Stimulated activated CD8-positive, alpha-beta memory T cell treated with anti-CD3 and anti-CD28 coated beads, Interleukin-12 subunit alpha, Interleukin-12 subunit beta, amount 100 ng/mL, for 24 hours (primary cell): ENCODE results near the gene RIPPLY2.
A peak's percentile ranks its signal among the peaks of the same experiment; 100 is the strongest.
"Not testable (repeated sequence)": the region's sequence is repeated elsewhere in the genome, so short reads cannot be mapped to it uniquely, and the experiment has no call there.

ENCODE experiments used
- DNase-seq: peaks from one replicate; pipeline ENCODE4 v3.0.0-alpha.2; 2020; ENCODE audit errors: extremely low read depth

RIPPLY2 gene, protein sequence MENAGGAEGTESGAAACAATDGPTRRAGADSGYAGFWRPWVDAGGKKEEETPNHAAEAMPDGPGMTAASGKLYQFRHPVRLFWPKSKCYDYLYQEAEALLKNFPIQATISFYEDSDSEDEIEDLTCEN

DNA sequence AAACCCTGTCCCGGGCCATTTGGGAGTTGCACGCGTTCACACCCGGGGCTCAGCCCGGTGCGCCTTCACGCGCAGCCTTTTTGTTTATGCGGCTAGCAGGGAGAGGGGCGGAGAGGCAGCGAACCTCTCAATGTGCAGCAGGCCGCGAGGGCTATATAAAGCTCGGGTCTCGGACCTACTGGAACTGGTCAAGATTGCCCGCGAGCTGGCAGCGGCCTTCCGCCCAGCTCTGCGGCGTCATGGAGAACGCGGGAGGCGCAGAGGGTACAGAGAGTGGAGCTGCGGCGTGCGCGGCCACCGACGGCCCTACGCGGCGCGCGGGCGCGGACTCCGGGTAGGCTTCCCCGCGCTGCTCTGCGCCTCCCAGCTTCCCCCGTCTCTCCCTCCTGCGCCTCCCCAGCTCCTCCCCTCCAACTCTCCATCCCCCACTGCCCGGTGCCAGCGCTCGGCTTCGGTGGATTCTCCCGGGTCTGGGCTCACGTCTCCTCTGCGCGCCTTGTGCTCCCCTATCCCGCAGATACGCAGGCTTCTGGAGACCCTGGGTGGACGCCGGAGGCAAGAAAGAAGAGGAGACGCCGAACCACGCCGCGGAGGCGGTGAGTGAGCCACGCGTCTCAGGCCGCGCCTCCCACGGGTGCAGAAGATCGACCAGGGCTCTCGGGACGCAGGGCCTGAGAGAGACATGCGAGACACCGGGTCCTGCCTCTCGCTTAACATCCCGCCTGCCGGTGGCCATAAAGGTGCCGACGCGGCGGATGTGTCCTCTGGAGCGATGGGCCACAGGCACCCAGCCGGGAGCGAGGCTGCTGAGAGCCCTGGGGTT lies at the start of gene RIPPLY2:
RIPPLY2 (plus strand) TSS at position 183 of the 823 bp plus-strand sequence; CDS start at position 240, 57 bp downstream.
- no peak for DNase-seq

DNA sequence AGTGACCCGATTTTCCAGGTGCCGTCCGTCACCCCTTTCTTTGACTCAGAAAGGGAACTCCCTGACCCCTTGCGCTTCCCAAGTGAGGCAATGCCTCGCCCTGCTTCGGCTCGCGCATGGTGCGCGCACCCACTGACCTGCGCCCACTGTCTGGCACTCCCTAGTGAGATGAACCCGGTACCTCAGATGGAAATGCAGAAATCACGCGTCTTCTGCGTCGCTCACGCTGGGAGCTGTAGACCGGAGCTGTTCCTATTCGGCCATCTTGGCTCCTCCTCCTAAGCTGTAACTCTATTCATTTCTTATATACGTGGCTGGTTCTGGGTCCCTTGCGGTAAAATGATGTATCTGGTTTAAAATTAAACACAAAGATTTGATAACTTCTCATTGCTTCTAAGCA lies 49.7 kb upstream of the RIPPLY2 start:
- DNase-seq, result not testable (repeated sequence)

DNA sequence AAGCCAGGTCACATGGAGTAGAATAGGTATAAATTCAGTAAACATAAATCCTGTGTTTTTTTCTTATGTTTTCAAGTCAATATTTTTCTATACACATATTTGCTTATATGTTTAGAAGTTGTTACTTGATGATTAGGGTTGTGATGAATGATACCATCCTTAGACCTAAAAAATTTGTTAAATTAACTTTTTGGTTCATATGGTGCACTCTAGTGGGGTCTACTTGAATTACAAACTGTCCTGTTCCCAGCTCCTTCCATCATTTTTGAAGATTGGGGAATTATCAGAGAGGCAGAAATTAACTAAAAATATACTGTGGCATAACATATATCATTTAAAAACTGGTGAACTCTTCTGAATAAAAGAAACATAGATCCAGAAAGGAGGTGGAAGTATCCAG lies 48.3 kb upstream of the RIPPLY2 start:
- no peak for DNase-seq

DNA sequence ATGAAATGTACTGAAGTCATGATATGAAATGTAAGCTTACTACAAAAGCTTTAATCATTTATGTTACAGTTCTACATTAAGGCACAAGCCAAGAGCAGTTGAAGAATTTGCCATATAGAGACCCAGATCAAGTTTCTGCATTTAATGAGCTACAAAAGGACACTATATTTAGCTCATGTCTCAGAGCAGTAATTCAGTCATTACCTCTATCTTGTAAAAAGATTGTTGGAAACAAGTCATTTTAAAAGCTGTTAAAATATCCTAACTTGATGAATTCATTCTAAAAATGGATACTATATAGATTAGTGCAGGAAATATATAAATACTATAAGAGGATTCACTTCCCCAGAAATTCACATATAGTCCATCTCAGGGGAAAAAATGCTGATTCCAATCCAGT lies 45.2 kb upstream of the RIPPLY2 start:
- no peak for DNase-seq

DNA sequence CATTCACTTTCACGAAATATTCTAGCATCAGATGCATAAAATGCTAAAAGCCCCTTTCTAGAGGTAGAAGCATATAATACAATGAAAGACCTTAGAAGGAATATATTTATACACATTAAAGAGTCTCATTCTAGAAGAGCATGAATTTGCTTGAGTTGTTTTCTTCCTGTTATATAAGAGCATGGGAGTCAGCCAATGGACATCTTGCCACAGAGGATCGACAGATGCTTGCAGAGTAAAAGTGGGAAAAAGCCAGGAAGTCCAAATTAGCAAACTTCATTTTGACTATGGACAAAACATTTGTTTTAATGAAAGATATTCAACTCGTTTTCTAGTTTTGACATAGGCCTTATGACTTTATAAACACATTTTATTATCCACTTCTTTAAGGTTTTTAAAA lies 44.2 kb upstream of the RIPPLY2 start:
- DNase-seq, result no peak

DNA sequence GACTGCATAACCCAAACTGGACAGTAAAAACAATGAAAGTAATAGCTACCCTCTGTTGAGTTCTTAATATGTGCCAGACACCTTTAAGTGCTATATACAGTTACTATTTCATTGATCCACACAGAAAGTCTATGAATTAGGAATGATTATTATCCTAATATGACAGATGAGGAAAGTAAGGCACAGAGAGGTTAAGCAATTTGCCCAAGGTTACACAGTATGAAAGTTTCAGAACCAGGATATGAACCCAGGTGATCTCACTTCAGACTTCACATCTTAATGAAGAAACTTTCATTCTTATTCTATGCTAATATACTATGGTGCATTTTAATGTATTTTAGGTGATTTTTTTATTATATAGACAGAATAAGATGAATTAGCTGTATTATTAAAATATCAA lies 40.6 kb upstream of the RIPPLY2 start:
- DNase-seq, result no peak

DNA sequence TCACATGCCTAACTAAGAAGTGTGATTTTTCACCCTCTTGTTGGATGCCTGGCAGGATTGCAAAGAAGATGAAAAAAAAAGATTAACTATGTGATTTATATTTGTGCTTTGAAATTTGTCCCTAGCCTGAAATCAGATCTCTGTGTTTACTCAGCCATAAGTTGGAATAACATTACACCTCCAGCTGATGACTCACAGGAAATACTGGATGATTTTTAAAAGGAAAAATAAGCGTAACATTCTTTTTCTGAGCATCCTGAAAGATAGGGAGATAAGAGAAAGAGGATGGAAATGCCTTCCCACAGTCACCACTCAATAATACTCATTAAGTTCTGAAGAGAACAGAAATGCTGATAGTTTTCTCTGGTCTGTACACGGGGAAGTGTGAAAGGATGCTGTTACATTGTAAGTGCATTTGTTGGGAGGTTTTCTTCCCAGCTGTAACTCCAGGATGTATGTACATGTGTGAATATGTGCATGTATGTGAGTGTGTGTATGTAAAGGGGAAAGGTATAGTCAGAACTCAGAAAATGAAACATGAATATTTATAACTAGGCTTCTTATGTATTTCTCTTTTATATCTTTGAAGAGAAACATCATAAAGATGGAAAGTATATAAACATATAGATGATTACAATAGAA lies 37.4 kb upstream of the RIPPLY2 start:
- no peak for DNase-seq

DNA sequence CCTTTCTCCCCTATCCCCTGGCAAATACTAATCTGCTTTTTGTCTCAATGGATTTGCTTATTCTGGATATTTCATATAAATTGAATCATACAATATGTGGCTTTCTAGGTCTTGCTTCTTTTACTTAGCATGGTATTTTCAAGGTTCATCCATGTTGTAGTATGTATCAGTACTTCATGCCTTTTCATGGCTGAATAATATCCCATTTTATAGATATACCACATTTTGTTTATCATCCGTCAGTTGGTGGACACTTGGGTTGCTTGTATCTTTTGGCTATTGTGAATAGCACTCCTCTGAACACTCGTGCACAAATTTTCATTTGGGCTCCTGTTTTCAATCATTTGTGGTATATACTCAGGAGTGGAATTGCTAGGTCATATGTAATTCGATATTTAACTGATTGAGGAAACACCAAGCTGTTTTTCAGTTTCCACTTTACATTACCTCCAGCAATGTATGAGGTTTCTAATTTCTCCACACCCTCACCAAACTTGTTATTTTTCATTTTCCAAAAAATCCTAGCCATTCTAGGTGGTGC lies 30.5 kb upstream of the RIPPLY2 start:
- no peak for DNase-seq

DNA sequence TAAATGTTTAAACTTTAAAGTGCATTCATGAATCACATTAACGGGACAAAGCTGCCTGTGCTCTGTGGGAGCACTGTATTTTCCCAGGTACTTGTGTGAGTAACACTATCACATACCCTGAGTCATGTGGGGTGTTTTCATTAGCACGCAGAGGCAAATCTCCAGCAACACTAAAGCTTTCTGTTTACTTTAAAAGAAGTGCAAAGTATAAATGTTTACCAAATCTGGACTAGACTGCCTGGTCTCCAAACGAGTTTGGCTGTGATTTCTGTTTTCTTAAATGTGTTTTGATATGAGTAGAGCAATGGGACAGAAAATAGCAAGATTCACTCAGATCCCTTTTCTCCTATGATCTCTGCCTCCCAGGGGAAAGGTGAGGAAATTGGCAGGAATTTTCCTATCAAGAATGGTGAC lies 28.8 kb upstream of the RIPPLY2 start:
- DNase-seq, result no peak

DNA sequence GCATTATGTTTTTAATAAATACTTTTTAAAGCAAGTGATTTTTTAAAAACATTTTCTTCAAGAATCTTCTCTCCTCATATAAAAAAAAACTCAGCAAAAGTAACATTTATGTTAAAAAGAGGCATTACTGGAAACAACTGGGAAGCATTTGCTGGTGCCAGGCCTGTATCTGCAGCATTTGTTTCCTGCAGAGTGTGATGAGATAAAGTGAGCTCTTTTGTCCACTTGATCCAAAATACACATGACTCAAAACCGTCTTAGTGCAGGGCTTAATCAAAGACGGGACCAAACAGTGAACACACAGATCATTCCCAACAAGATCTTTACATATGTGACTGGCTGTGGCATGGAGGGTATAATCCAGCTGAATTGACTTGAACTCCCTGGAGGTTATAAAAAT lies 28.3 kb upstream of the RIPPLY2 start:
- DNase-seq, result no peak

DNA sequence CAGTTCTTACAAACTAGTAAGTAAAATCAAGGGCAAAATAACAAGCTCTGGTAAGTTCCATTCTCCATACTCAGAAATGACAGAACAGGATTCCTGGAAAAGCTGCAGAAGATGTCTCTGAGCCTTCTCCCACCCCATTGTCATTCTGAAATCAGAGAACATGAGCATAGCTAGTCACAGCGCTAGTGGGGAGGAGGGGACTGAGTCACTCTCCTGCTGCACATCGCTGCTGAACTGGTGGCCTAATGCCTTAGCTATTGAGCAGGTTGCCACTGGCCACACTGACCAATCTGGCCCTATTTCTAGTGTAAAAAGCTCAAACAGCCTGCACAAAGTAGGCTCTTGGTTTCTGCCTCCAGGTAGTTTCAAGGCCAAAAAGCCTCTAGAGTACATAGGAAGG lies 26.1 kb upstream of the RIPPLY2 start:
- no peak for DNase-seq

DNA sequence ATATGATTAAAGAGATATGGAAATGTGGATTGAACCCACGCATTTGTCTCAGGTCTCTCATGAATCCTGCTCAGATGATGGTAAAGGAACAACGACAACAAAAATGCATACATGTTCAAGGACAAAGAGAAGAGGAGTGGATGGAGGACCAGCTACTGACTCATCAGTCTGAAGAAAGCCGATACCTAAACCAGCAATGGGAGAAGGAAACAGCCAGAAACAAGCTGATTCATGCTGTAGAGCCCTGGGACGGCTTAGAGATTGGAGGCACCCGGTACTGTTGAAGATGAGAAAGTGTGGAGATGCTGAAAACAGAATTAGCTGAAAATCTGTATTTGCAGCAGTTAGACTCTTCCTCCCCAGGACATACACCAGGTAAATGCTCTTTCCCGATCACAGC lies 14.4 kb upstream of the RIPPLY2 start:
- no peak for DNase-seq

DNA sequence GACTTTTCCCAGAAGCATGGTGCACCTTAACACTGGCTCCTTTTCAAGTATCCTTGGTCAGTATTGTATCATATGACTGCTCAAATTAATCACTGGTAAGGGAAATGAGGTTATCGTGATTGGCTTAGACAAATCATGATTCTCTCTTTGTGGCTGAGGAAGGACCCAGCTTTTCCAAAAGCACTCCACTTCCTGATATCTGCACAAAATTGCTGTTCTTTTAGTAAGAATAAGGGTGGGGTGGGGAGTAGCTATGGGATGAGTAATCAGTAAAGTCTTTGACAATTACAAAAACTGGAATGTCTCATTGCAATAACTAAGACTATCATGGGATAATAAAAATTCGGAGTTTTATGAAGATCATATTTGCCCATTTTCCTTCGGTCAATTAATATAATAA lies 9.0 kb upstream of the RIPPLY2 start:
- no peak for DNase-seq

DNA sequence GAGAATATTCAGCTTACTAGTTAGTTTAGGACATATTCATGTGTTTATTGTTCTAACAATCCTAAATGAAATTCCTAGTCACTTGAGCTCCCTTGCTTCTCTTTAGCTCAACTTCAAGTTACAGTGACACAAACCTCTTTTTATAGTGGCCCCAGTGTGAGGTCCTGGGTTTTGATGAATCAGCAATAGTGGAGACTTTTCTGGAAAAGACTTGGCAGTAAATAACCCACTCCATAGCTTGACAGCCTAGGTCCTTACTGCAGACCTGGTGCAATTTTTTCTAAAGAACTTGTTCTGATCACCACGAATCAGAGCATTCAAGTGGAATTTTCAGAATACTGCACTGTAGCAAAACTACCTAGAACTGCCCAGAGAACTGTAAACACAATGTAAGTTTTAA lies 6.9 kb upstream of the RIPPLY2 start:
- DNase-seq, result no peak

DNA sequence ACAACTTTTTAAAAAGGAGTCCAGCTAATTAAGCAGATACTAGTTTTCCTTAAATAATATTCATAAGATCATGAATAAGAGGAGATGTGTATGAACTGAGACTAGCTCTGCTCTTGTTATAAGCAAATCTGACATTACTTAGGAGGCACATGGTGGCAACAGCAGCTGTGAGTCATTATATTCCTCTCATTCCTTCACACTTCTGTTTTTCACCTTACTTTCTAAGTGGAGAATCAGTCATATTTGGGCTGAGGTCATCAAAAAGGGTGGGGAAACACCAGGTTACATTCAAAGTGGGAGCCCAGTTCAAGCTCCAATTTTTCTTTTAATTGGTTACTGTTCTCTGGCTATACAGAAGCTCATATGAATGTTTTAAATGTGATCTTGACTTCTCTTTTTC lies 6.0 kb upstream of the RIPPLY2 start:
- DNase-seq, result no peak

DNA sequence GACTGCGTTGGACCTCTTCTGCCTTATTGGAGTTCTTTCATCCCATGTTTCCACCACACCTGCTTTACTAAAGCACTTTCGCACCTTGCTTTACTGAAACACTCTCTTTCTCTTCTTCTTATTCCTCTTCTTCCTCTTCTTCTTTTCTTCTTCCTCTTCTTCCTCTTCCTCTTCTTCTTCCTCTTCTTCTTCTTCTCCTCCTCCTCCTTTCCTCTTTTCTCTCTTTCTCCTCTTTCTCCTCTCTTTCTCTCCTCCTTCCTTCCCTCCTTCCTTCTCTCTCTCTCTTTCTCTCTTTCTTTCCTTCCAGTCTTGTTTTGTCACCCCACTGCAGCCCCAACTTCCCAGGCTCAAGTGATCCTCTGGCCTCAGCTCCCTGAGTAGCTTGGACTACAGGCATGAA lies 4.0 kb upstream of the RIPPLY2 start:
- DNase-seq, result no peak

DNA sequence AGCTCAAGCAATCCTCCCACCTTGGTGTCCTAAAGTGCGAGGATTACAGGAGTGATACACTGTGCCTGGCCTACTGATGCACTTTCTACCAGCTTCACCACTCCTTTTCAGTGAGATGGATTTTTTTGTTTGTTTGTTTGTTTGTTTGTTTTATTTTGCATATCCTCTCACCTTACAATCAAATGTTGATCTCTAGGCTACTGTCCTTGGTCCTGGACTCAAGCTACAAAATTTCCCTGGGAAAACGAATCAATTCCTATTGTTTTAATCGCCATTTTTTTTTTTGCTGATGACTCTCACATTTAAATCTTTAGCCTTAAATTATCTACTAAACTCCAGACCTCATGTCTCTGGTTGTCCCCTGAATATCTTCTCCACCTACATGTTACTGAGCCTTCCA lies 3.5 kb upstream of the RIPPLY2 start:
- DNase-seq, result no peak

DNA sequence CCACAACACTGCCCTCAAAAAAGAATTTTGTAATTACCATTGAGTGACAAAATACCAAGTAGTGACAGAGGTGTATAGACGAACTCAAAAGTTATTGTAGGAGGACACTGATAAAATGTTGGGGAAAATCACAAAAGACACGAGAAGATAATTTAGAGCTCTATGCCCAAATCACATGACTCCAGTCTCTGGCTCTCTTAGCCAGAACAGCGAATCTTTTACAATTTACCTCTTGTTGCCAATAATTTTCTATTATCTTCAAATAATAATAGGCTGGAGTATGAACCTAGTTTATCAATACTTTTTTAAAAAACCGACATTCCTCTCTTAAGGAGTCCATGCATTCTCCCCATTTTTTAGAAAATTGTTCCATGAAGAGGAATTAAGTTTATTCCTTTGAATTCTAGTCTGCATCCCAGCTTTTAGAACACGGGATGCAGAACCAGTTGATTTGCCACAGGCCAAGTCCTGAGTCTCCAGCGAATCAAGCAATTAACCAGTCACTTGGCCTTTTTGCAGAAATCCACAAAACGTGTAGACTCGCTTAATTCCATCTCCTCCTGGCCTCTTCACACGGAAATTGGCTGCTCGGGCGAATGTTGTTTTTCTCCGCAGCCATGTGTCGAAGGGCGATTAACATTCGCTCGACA lies 507 bp upstream of the RIPPLY2 start:
- DNase-seq, result no peak

DNA sequence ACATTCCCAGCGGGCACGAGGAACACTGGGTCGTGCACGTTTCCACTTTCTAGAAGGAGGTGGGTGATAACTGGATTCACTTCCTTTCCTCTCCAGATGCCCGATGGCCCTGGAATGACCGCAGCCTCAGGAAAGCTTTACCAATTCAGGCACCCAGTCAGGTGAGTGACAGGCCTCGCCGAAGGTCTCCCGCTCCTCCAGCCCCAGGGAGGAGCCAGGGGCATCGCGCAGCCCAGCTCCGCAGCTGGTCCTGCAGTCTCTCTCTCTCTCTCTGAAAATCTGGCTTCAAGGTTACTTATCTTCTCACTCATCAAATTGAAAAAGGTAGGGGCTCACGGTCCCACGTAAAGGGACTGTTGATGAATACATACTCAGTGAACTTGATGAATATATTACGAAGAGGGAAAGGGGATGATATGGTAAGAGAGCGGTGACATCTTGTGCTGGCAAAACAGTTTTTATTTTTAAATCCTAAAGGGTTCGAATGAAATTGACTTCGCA lies 891 bp downstream of the RIPPLY2 start:
- DNase-seq, result no peak

DNA sequence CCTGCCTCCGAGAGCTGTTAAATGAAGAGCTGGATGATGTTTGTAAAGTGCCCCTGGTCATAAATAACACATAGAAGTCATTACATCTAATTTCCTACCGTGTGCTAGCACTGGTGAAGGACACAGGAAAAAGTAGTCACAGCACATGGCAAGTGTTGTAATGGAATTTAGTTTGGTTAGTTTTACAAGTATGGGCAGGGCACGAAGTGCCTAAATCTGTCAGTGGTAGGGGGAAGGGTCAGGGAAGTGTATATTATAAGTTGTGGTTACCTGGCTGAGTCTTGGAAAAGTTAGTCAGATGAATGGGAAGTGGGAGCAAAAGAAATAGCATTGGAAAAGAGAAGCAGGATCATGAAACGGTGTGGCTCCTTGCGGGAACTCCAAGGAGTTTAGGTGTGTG lies 1.6 kb downstream of the RIPPLY2 start:
- DNase-seq, result no peak

DNA sequence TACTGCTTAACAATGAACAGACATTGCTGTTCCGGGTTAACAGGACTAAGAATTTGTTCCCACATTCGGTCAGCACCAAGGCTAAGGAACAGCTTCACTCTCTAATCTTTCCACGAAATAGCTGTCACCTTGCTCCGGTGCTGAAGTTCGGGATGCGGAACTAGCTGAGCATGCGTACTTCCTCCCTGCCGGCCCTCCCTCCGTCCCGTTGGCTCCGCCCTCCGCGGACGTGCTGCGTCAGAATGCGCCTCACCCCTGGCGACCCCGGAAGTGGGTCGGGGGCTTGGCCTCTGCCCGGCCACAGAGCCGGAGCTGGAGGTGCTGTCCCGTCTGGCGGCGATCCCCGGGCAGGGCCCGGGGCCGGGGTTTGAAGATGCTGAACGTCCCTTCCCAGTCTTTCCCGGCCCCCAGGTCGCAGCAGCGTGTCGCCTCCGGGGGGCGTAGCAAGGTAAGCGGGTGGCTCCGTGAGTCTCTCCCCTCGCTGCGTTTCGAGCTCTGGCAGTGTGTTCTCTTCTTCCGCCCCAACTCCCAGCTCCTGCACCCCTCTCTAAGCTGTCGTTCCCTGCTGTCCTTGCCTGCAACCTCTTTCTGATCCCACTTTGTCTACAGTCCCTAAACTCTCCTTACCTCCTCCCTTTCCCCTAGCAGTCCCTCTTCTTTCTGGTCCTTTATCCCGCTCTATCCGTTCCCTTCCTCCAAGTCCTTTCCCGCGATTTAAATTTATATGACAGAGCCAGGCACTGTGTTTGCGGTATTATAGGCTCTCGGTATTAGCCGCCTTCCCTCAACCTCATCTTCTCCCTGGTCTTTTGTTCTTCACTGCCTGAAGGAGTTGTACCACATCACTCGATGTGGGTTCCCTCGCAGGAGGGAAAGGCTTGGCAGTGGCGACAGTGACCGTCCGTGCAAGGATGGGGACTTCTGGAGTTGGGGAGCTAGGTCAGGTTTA lies 6.5 kb downstream of the RIPPLY2 start, which contains the start of gene CYB5R4:
CYB5R4 (plus strand) TSS at position 280 of the 949 bp plus-strand sequence; CDS start at position 374, 94 bp downstream.
- DNase-seq, result peak; percentile 79
